GM12878 (cell line): Measurements from ENCODE around the gene RDH16. TPM values are rescaled to one million over a fixed set of nuclear protein-coding genes. Genes with fewer than 3 reads are reported as not detected.

Experiments used
- ATAC-seq: fragments of 200-7000 bp; cut with Tn5 transposase; 3 replicates; pipeline ENCODE4 v1.9.1; 2020; ENCODE audit warnings: mild to moderate bottlenecking, moderate library complexity
- BruUV-seq: library from RNA; stranded (reverse); fragments of 400-500 nt; replicated peaks from 2 replicates; lab custom pipeline; 2021; lab: Mats Ljungman, UMichigan
- CTCF ChIA-PET: fragments of 300-600 bp; sonication (Branson Sonifier 250); formaldehyde crosslinking; extraction: SDS; loops from one replicate; lab custom pipeline; 2021; ENCODE audit warnings: inconsistent platforms; lab: Yijun Ruan, JAX
- POLR2A ChIA-PET: fragments of 350-600 bp; formaldehyde crosslinking; extraction: SDS; loops from one replicate; lab custom pipeline; 2021; ENCODE audit warnings: inconsistent platforms; lab: Charles Lee
- RAD21 ChIA-PET: fragments of 300-600 bp; sonication (Branson Sonifier 250); formaldehyde crosslinking; loops from one replicate; lab custom pipeline; 2023; ENCODE audit warnings: antibody characterized with exemption; ENCODE audit not compliant: unreplicated experiment; lab: Charles Lee
- SMC1A ChIA-PET: fragments of 300-600 bp; sonication (Branson Sonifier 250); formaldehyde crosslinking; loops from one replicate; lab custom pipeline; 2023; ENCODE audit not compliant: unreplicated experiment, uncharacterized antibody; lab: Charles Lee
- DNase-seq: peaks from one replicate; pipeline ENCODE4 v3.0.0-alpha.2; 2011; ENCODE audit warnings: low read depth, low spot score
- FAIRE-seq: peaks from 3 replicates; lab custom pipeline; 2011; peaks lifted over from hg19 to GRCh38; lab: Jason Lieb, UNC
- H2AFZ ChIP-seq: 2 replicates; pipeline ENCODE4 v1.6.0; 2011; ENCODE audit warnings: low read depth, low read length, control low read depth; ENCODE audit not compliant: control insufficient read depth
- H3K27ac ChIP-seq: 2 replicates; pipeline ENCODE4 v1.5.1; 2011; ENCODE audit warnings: control low read depth; ENCODE audit not compliant: control insufficient read depth, insufficient read depth
- H3K27me3 ChIP-seq, 2 experiments: replicated peaks in 1 of 2; 2 replicates each; pipeline versions ENCODE4 v1.6.0 to v1.6.1; 2011; ENCODE audit warnings: low read length in 1 of 2; ENCODE audit not compliant: control insufficient read depth in 2 of 2, insufficient read depth in 2 of 2
- H3K36me3 ChIP-seq, 2 experiments: 2 replicates each; pipeline ENCODE4 v1.5.1; 2011; ENCODE audit warnings: low read length in 1 of 2; ENCODE audit not compliant: control insufficient read depth in 2 of 2, insufficient read depth in 2 of 2
- H3K4me1 ChIP-seq: 2 replicates; pipeline ENCODE4 v1.6.1; 2011; ENCODE audit warnings: mild to moderate bottlenecking, low read length, moderate library complexity, mixed read lengths; ENCODE audit not compliant: control insufficient read depth, insufficient read depth
- H3K4me2 ChIP-seq: 2 replicates; pipeline ENCODE4 v1.6.0; 2011; ENCODE audit warnings: control low read depth; ENCODE audit not compliant: control insufficient read depth, insufficient read depth
- H3K4me3 ChIP-seq: fragments of 200-600 bp; sonication (generic); 2 replicates; pipeline ENCODE4 v1.5.1; 2016
- H3K79me2 ChIP-seq: 2 replicates; pipeline ENCODE4 v1.6.0; 2011; ENCODE audit warnings: low read length; ENCODE audit not compliant: control insufficient read depth, insufficient read depth
- H3K9ac ChIP-seq: 2 replicates; pipeline ENCODE4 v1.8.0; 2011; ENCODE audit warnings: low read length, control low read depth, mixed read lengths; ENCODE audit not compliant: control insufficient read depth, insufficient read depth
- H3K9me3 ChIP-seq: replicated peaks from 3 replicates; pipeline ENCODE4 v1.5.1; 2011; ENCODE audit warnings: mild to moderate bottlenecking, low read length; ENCODE audit not compliant: control insufficient read depth, insufficient read depth
- H4K20me1 ChIP-seq: 2 replicates; pipeline ENCODE4 v1.6.0; 2011; ENCODE audit not compliant: control insufficient read depth, insufficient read depth
- BCL3 ChIP-seq: IDR thresholded peaks from 2 replicates; pipeline ENCODE4 v1.6.1; 2011; ENCODE audit warnings: borderline replicate concordance, low read depth, mild to moderate bottlenecking, moderate library complexity, low read length; ENCODE audit not compliant: insufficient read depth, poor library complexity, severe bottlenecking
- BMI1 ChIP-seq: fragments of 450-650 bp; IDR thresholded peaks from 2 replicates; pipeline ENCODE4 v1.6.1; 2016; ENCODE audit warnings: mild to moderate bottlenecking, moderate library complexity, borderline replicate concordance
- CEBPZ ChIP-seq: fragments of 150-350 bp; IDR thresholded peaks from 2 replicates; pipeline ENCODE4 v1.6.1; 2016; ENCODE audit warnings: low read depth, low read length
- CREB1 ChIP-seq: IDR thresholded peaks from 2 replicates; pipeline ENCODE4 v1.6.1; 2012; ENCODE audit warnings: low read depth, mild to moderate bottlenecking, inconsistent platforms
- ETV6 ChIP-seq, 2 experiments: fragments of 450-650 bp in 1 of 2; IDR thresholded peaks in 1 of 2; conservative IDR thresholded peaks in 1 of 2; 2 replicates each; pipeline ENCODE4 v1.6.1; 2014; ENCODE audit warnings: antibody characterized with exemption in 1 of 2, borderline replicate concordance in 1 of 2, low read depth in 1 of 2, mild to moderate bottlenecking in 1 of 2, moderate library complexity in 1 of 2
- FOXM1 ChIP-seq: IDR thresholded peaks from 2 replicates; pipeline ENCODE4 v1.6.1; 2012; ENCODE audit warnings: low read depth, mild to moderate bottlenecking, inconsistent platforms, low read length, moderate library complexity
- JUNB ChIP-seq: IDR thresholded peaks from 2 replicates; pipeline ENCODE4 v1.6.1; 2016; ENCODE audit warnings: antibody characterized with exemption, mild to moderate bottlenecking
- MLLT1 ChIP-seq: fragments of 450-650 bp; IDR thresholded peaks from 2 replicates; pipeline ENCODE4 v1.6.1; 2016; ENCODE audit warnings: mild to moderate bottlenecking
- NFXL1 ChIP-seq: fragments of 450-650 bp; IDR thresholded peaks from 2 replicates; pipeline ENCODE4 v1.6.1; 2017; ENCODE audit warnings: antibody characterized with exemption, mild to moderate bottlenecking, borderline replicate concordance
- PAX8 ChIP-seq: fragments of 450-650 bp; IDR thresholded peaks from 2 replicates; pipeline ENCODE4 v1.6.1; 2017; ENCODE audit warnings: mild to moderate bottlenecking, moderate library complexity
- POU2F2 ChIP-seq: IDR thresholded peaks from 3 replicates; pipeline ENCODE4 v1.6.1; 2011; ENCODE audit warnings: low read depth, mild to moderate bottlenecking, low read length, borderline replicate concordance
- RELA ChIP-seq: fragments of 450-650 bp; IDR thresholded peaks from 2 replicates; pipeline ENCODE4 v1.8.0; 2014; ENCODE audit warnings: borderline replicate concordance; ENCODE audit not compliant: partially characterized antibody
- SIX5 ChIP-seq: IDR thresholded peaks from 2 replicates; pipeline ENCODE4 v1.6.1; 2011; ENCODE audit warnings: mild to moderate bottlenecking, low read depth, low read length, moderate library complexity; ENCODE audit not compliant: severe bottlenecking
- ZNF24 ChIP-seq: fragments of 450-650 bp; IDR thresholded peaks from 2 replicates; pipeline ENCODE4 v1.6.1; 2017; ENCODE audit warnings: antibody characterized with exemption, mild to moderate bottlenecking
- WGBS: methylation state at CpG from one replicate; pipeline ENCODE4 v1.1.6; 2016; ENCODE audit warnings: low lambda C conversion rate; ENCODE audit not compliant: insufficient replicate concordance, insufficient coverage; ENCODE audit errors: missing lambda C conversion rate; 5-methylcytosine and 5-hydroxymethylcytosine counted together
- in situ Hi-C: fragments of 300-500 bp; cut with MboI; formaldehyde crosslinking; loops from 9 replicates; pipeline ENCODE4 v1.14.3; 2018; ENCODE audit warnings: mixed read lengths
- intact Hi-C: fragments of 100-400 bp; cut with micrococcal nuclease; formaldehyde crosslinking; loops from one replicate; pipeline ENCODE4 v1.14.2; 2022; ENCODE audit not compliant: unreplicated experiment
- polyA plus RNA-seq, 11 experiments: library from polyadenylated mRNA; depleted of rRNA in 4 of 11; unstranded in 6 of 11; stranded (reverse) in 5 of 11; fragments of >200 nt; fragmentation: Nextera tagmentation in 4 of 11; fragmentation: Illumina TruSeq in 1 of 11; extraction: Ambion mirVana in 4 of 11; extraction: Trizol in 1 of 11; gene quantifications; 1 replicate in 1 of 11; 2 replicates in 10 of 11; pipeline versions ENCODE4 v1.2.1 to v1.2.3, GENCODE V29; 2011 to 2016; ENCODE audit warnings: inconsistent platforms in 2 of 11, missing spikeins in 2 of 11, low read depth in 1 of 11
- total RNA-seq, 4 experiments: library from RNA; depleted of rRNA in 3 of 4; stranded (reverse); fragments of >200 nt in 3 of 4; fragmentation: Illumina TruSeq in 1 of 4; extraction: Trizol in 1 of 4; gene quantifications; 2 replicates each; pipeline versions ENCODE4 v1.2.1 to v1.2.3, GENCODE V29; 2013 to 2021

Gene RDH16
- total and polyA plus RNA-seq, 10 of the 15 experiments (the other 5 are each of a cell fraction or from before 2014, with no cell fraction given), result 0.04 to 0.31 (median 0.06) TPM

GRCh38 chr12:56927281-56927680 is 30.1 kb downstream of the RDH16 start (continued):
- no peak for TF ChIP-seq BCL3
- no peak for TF ChIP-seq BMI1
- TF ChIP-seq ZNF24, result no peak
- no peak for TF ChIP-seq NFXL1
- TF ChIP-seq MLLT1, result no peak
- no peak for TF ChIP-seq ETV6 (conservative IDR thresholded peaks at IDR 0.05 in 1 of 2, IDR thresholded peaks at IDR 0.05 in 1 of 2; ENCODE audit: borderline replicate concordance in 1 of 2, low read depth in 1 of 2)
- TF ChIP-seq CREB1, result no peak
- TF ChIP-seq SIX5, result no peak
- TF ChIP-seq JUNB, result no peak
- no peak for TF ChIP-seq RELA
- no peak for TF ChIP-seq POU2F2

- Histone ChIP-seq H3K9ac (no peak overlapping the region), H3K27ac (no peak overlapping the region), H3K79me2 (no peaks in the 10 kb centered on the region), H4K20me1 (no peaks in the 10 kb centered on the region), H3K4me1 (no peaks in the 10 kb centered on the region), H3K27me3 (no peaks in the 10 kb centered on the region; a peak in 2 of 4 replicates), H3K9me3 (no peaks in the 10 kb centered on the region), H2AFZ (no peak overlapping the region), H3K36me3 (no peaks in the 10 kb centered on the region), H3K4me3 (no peak overlapping the region), H3K4me2 (no peak overlapping the region)
- POLR2A ChIA-PET, result no interaction called here
- BruUV-seq, result no TSS peak
- SMC1A ChIA-PET, result no interaction called here
- RAD21 ChIA-PET, result no interaction called here
- CTCF ChIA-PET, result no interaction called here
- ATAC-seq (no peak), FAIRE-seq (no peak), DNase-seq (no peak)
- WGBS, result 0% methylated on average over 1 of the region's 1 CpG
- intact Hi-C loops, result no loop called here
- in situ Hi-C loops, result no loop called here
- no peak for TF ChIP-seq ETV6 (conservative IDR thresholded peaks at IDR 0.05 in 1 of 2, IDR thresholded peaks at IDR 0.05 in 1 of 2; ENCODE audit: borderline replicate concordance in 1 of 2, low read depth in 1 of 2)
- no peak for TF ChIP-seq PAX8
- no peak for TF ChIP-seq CEBPZ
- TF ChIP-seq FOXM1, result no peak
Observed at GRCh38 chr12:56922031-56922430, 35.4 kb downstream of the RDH16 start.
